ENCODE measurements around the gene ELMO1. TPM values are rescaled to one million over a fixed set of nuclear protein-coding genes. Genes with fewer than 3 reads are reported as not detected.

ELMO1 gene
- total and polyA plus RNA-seq, 12 donors = 7.5 to 46.8 (median 14.9) TPM

DNA sequence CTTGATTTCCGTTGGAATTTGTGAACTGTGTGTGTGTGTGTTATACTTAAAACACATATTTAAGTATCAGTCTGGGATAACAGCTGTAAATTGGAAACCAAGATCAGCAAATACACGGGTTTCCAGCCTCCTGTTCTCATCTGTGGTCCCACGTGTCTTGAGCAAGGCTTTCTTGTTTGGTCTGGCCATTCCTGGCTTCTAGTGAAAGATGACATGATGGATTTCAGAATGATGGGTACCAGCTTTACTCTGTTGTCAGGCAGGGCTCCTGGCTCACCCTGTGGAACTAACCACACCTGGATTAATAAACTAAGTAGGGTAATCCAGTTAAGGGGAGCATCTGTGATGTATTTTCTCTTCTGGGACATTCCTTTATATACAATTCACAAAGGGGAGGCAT, 378.2 kb downstream of the ELMO1 start:
- TF ChIP-seq POLR2A (IDR thresholded peaks at IDR 0.05) = no peak
- TF ChIP-seq, protein P1, sequence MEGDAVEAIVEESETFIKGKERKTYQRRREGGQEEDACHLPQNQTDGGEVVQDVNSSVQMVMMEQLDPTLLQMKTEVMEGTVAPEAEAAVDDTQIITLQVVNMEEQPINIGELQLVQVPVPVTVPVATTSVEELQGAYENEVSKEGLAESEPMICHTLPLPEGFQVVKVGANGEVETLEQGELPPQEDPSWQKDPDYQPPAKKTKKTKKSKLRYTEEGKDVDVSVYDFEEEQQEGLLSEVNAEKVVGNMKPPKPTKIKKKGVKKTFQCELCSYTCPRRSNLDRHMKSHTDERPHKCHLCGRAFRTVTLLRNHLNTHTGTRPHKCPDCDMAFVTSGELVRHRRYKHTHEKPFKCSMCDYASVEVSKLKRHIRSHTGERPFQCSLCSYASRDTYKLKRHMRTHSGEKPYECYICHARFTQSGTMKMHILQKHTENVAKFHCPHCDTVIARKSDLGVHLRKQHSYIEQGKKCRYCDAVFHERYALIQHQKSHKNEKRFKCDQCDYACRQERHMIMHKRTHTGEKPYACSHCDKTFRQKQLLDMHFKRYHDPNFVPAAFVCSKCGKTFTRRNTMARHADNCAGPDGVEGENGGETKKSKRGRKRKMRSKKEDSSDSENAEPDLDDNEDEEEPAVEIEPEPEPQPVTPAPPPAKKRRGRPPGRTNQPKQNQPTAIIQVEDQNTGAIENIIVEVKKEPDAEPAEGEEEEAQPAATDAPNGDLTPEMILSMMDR (IDR thresholded peaks at IDR 0.05) = no peak
- intact Hi-C loops (cut with DNase I) = no loop called here
- 64 to 79% (median 74%) methylated on average over 3 of the region's 3 CpGs for WGBS, 4 donors

DNA sequence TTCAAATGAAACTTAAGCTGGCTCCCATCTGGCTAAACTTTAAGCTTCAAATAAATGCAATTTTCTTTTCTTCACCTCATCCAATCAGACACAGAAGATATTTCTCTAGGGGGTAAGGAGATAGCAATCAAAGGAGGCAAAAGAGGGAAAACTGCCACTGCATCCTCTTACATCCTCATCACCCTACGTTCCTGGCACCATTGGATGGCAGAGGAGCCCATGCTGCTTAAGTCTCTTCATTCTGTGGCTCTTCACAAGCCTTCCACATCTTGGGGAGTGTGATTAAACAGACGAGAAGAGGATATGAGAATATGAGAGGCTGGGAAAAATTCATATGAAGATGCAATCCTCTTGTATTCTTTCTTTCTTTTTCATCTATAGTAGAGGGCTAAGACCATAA, 378.6 kb downstream of the ELMO1 start:
- WGBS, 4 donors = 68 to 79% (median 77%) methylated on average over 2 of the region's 2 CpGs

More for the DNA sequence above, 378.2 kb downstream of the ELMO1 start:
- H3K36me3 ChIP-seq (replicated peaks in 1 of 2) = no peaks in the 10 kb centered on the region
- no peaks in the 10 kb centered on the region for H3K9me3 ChIP-seq (replicated peaks in 1 of 3)
- no peaks in the 10 kb centered on the region for H3K27me3 ChIP-seq
- no peak overlapping the region for H3K4me3 ChIP-seq
- no peak overlapping the region for H3K27ac ChIP-seq
- no peaks in the 10 kb centered on the region for H3K4me1 ChIP-seq (replicated peaks in 1 of 2)
- DNase-seq = no peak

DNA sequence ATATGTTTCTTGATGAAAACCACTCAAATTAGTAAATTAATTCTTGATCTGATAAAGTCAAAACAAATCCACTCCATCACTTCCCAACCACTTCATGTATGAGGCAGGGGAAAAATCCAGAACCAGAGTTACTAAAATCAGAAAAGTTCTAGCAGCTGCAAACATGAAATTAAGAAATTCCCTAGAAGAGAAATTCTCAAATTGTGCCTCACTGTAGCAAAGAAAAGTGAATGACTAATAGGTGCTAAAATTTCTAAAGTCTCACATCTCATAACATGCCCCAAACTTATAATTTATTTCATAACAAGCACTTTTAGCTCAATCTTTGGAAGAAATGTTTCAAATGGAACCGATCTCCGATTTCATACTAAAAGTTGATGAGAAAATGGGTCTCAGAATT, 379.3 kb downstream of the ELMO1 start:
- Histone ChIP-seq H3K4me1 (replicated peaks in 1 of 2) (no peaks in the 10 kb centered on the region), H3K9me3 (replicated peaks in 1 of 3) (no peaks in the 10 kb centered on the region), H3K4me3 (no peak overlapping the region), H3K27me3 (no peaks in the 10 kb centered on the region), H3K36me3 (replicated peaks in 1 of 2) (no peaks in the 10 kb centered on the region), H3K27ac (no peak overlapping the region)
- DNase-seq = no peak
- intact Hi-C loops (cut with DNase I) = no loop called here
- 84 to 95% (median 90%) methylated on average over 2 of the region's 2 CpGs for WGBS, 4 donors
- TF ChIP-seq, protein P1 (IDR thresholded peaks at IDR 0.05) = no peak
- TF ChIP-seq POLR2A (IDR thresholded peaks at IDR 0.05) = no peak

More for the DNA sequence above, 378.6 kb downstream of the ELMO1 start:
- no peak for DNase-seq
- intact Hi-C loops (cut with DNase I) = no loop called here
- TF ChIP-seq, protein P1 (IDR thresholded peaks at IDR 0.05) = no peak
- H3K27me3 ChIP-seq = no peaks in the 10 kb centered on the region
- H3K4me3 ChIP-seq = no peak overlapping the region
- H3K9me3 ChIP-seq (replicated peaks in 1 of 3) = no peaks in the 10 kb centered on the region
- H3K36me3 ChIP-seq (replicated peaks in 1 of 2) = no peaks in the 10 kb centered on the region
- H3K4me1 ChIP-seq (replicated peaks in 1 of 2) = no peaks in the 10 kb centered on the region
- H3K27ac ChIP-seq = no peak overlapping the region

DNA sequence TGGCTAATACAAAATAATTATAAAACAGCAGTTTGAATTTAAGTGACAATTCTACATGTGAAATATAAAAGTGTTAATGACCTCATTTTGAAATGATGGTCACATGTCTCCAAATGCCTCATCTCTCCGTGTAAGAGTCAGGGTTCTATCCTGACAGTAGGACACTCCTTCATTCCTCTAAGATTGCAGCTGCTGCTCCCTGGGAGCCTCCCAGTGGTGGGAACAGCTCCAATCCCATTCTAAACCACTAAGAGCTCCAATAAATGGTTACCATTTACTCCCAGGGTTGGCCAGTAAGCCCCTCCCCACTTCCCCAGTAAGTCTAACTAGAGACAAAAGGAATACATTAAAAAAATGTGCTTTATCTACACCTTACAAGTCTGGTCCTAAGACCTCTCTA, 379.8 kb downstream of the ELMO1 start:
- Histone ChIP-seq H3K27me3 (no peaks in the 10 kb centered on the region), H3K9me3 (replicated peaks in 1 of 3) (no peaks in the 10 kb centered on the region), H3K4me3 (no peak overlapping the region), H3K36me3 (replicated peaks in 1 of 2) (no peaks in the 10 kb centered on the region), H3K4me1 (replicated peaks in 1 of 2) (no peaks in the 10 kb centered on the region), H3K27ac (no peak overlapping the region)
- TF ChIP-seq, protein P1 (IDR thresholded peaks at IDR 0.05) = no peak
- no peak for TF ChIP-seq POLR2A (IDR thresholded peaks at IDR 0.05)
- intact Hi-C loops (cut with DNase I) = no loop called here
- 65 to 93% (median 71%) methylated on average over 1 of the region's 1 CpG for WGBS, 4 donors
- no peak for DNase-seq

Measured in adrenal gland (tissue), 12 donors.